Measurements from ENCODE around the gene TYW1.

- TF ChIP-seq EGR1 (IDR thresholded peaks at IDR 0.05; ENCODE audit: borderline replicate concordance, low read depth, low read length) (no peak), CTCF (IDR thresholded peaks at IDR 0.05; ENCODE audit: control extremely low read depth in 1 of 3, insufficient read depth in 1 of 3, low read depth in 1 of 3, low read length in 3 of 3) (no peak), POLR2AphosphoS5 (IDR thresholded peaks at IDR 0.05; ENCODE audit: low read depth, low read length) (peak; percentile 61), EZH2 (IDR thresholded peaks at IDR 0.05; ENCODE audit: low read depth, low read length, severe bottlenecking) (no peak), EP300 (IDR thresholded peaks at IDR 0.05; ENCODE audit: borderline replicate concordance in 1 of 2, low read depth in 2 of 2, low read length in 2 of 2) (no peak), POLR2A (IDR thresholded peaks at IDR 0.05; ENCODE audit: control extremely low read depth in 1 of 2, low read depth in 2 of 2, low read length in 2 of 2) (no peak), ATF2 (IDR thresholded peaks at IDR 0.05; ENCODE audit: low read length) (no peak), TAF1 (IDR thresholded peaks at IDR 0.05; ENCODE audit: low read depth, low read length) (no peak)
Observed at GRCh38 chr7:67100956-67101361, 104.3 kb downstream of the TYW1 start.

Measured in H1 (cell line).